ENCODE measurements around the gene CAMTA1.

The CAMTA1 gene

GRCh38 chr1:7543718-7544090, 758.5 kb downstream of the CAMTA1 start:
- no peak overlapping the region for H3K4ac ChIP-seq (ENCODE audit: low read depth, low read length)
- H2BK120ac ChIP-seq (ENCODE audit: insufficient read depth, low read length, poor library complexity) = no peak overlapping the region
- H3K9me3 ChIP-seq (ENCODE audit: insufficient read depth, low read depth, low read length) = no peaks in the 10 kb centered on the region
- H2BK5ac ChIP-seq (ENCODE audit: low read depth, low read length, poor library complexity) = no peak overlapping the region
- no peak overlapping the region for H4K12ac ChIP-seq (ENCODE audit: low read depth, low read length)
- no peak overlapping the region for H2AFZ ChIP-seq (ENCODE audit: insufficient read depth, low read length, poor library complexity)
- no peak overlapping the region for H3K4me2 ChIP-seq (ENCODE audit: low read length)
- H3K18ac ChIP-seq (ENCODE audit: low read length) = no peak overlapping the region
- no peak overlapping the region for H4K8ac ChIP-seq (ENCODE audit: low read depth, low read length)
- no peak overlapping the region for H3K4me3 ChIP-seq (ENCODE audit: low read depth, low read length)
- H3K79me2 ChIP-seq (ENCODE audit: control insufficient read depth, insufficient read depth, low read length, poor library complexity) = no peaks in the 10 kb centered on the region
- H3K79me1 ChIP-seq (ENCODE audit: low read length) = no peaks in the 10 kb centered on the region
- no peak overlapping the region for H3K14ac ChIP-seq (ENCODE audit: low read length)
- H3K27me3 ChIP-seq (ENCODE audit: insufficient read depth, low read length) = no peaks in the 10 kb centered on the region
- peaks cover 0 to 4% of the 10 kb centered on the region in 2 experiments for H3K4me1 ChIP-seq (ENCODE audit: control insufficient read depth in 1 of 2, insufficient read depth in 2 of 2, low read length in 2 of 2)
- no peak overlapping the region for H3K9ac ChIP-seq (ENCODE audit: low read length)
- DNase-seq = no peak
- H3K23ac ChIP-seq (ENCODE audit: low read length) = no peak overlapping the region
- H4K91ac ChIP-seq (ENCODE audit: low read depth, low read length) = no peak overlapping the region
- H2BK12ac ChIP-seq (ENCODE audit: low read length) = no peak overlapping the region
- no peak overlapping the region for H3K27ac ChIP-seq (ENCODE audit: low read depth, low read length)
- no CpG with 5 or more reads among the region's 3 CpGs for WGBS (ENCODE audit: extremely low coverage, insufficient coverage, insufficient read length)
- no peaks in the 10 kb centered on the region for H3K36me3 ChIP-seq (ENCODE audit: control insufficient read depth in 1 of 2, insufficient read depth in 2 of 2, low read length in 2 of 2)
- H2AK5ac ChIP-seq (ENCODE audit: low read length) = no peak overlapping the region

- no peak overlapping the region for H3K9ac ChIP-seq (ENCODE audit: low read length)
- H3K4me1 ChIP-seq (ENCODE audit: control insufficient read depth in 1 of 2, insufficient read depth in 2 of 2, low read length in 2 of 2) = peaks cover 0 to 12% of the 10 kb centered on the region in 2 experiments
- H3K36me3 ChIP-seq (ENCODE audit: control insufficient read depth in 1 of 2, insufficient read depth in 2 of 2, low read length in 2 of 2) = no peaks in the 10 kb centered on the region
- no peak overlapping the region for H3K4me2 ChIP-seq (ENCODE audit: low read length)
- H2BK12ac ChIP-seq (ENCODE audit: low read length) = no peak overlapping the region
- no peak overlapping the region for H3K27ac ChIP-seq (ENCODE audit: low read depth, low read length)
- DNase-seq = peak; percentile 61 to 80
- no peak overlapping the region for H2BK120ac ChIP-seq (ENCODE audit: insufficient read depth, low read length, poor library complexity)
- no peak overlapping the region for H3K14ac ChIP-seq (ENCODE audit: low read length)
- no peak overlapping the region for H3K4me3 ChIP-seq (ENCODE audit: low read depth, low read length)
- H2AK5ac ChIP-seq (ENCODE audit: low read length) = no peak overlapping the region
- WGBS (ENCODE audit: extremely low coverage, insufficient coverage, insufficient read length) = no CpG with 5 or more reads among the region's 10 CpGs
- H3K79me2 ChIP-seq (ENCODE audit: control insufficient read depth, insufficient read depth, low read length, poor library complexity) = no peaks in the 10 kb centered on the region
- no peak overlapping the region for H2AFZ ChIP-seq (ENCODE audit: insufficient read depth, low read length, poor library complexity)
- no peak overlapping the region for H4K91ac ChIP-seq (ENCODE audit: low read depth, low read length)
- H3K27me3 ChIP-seq (ENCODE audit: insufficient read depth, low read length) = no peaks in the 10 kb centered on the region
- no peak overlapping the region for H3K4ac ChIP-seq (ENCODE audit: low read depth, low read length)
- H3K79me1 ChIP-seq (ENCODE audit: low read length) = peaks cover 1% of the 10 kb centered on the region
- no peak overlapping the region for H3K18ac ChIP-seq (ENCODE audit: low read length)
- no peak overlapping the region for H3K23ac ChIP-seq (ENCODE audit: low read length)
- H4K12ac ChIP-seq (ENCODE audit: low read depth, low read length) = no peak overlapping the region
- H4K8ac ChIP-seq (ENCODE audit: low read depth, low read length) = no peak overlapping the region
- peaks cover 7% of the 10 kb centered on the region for H3K9me3 ChIP-seq (ENCODE audit: insufficient read depth, low read depth, low read length)
- no peak overlapping the region for H2BK5ac ChIP-seq (ENCODE audit: low read depth, low read length, poor library complexity)
Measured at GRCh38 chr1:7549277-7550161, 764.3 kb downstream of the CAMTA1 start.

GRCh38 chr1:7550261-7550865, 765.1 kb downstream of the CAMTA1 start:
- no peak for DNase-seq
- Histone ChIP-seq H3K9ac (ENCODE audit: low read length) (no peak overlapping the region), H4K91ac (ENCODE audit: low read depth, low read length) (no peak overlapping the region), H3K27ac (ENCODE audit: low read depth, low read length) (no peak overlapping the region), H4K12ac (ENCODE audit: low read depth, low read length) (no peak overlapping the region), H2BK120ac (ENCODE audit: insufficient read depth, low read length, poor library complexity) (no peak overlapping the region), H3K23ac (ENCODE audit: low read length) (no peak overlapping the region), H3K4me2 (ENCODE audit: low read length) (no peak overlapping the region), H3K79me1 (ENCODE audit: low read length) (peaks cover 1% of the 10 kb centered on the region), H4K8ac (ENCODE audit: low read depth, low read length) (no peak overlapping the region), H2BK5ac (ENCODE audit: low read depth, low read length, poor library complexity) (no peak overlapping the region), H3K27me3 (ENCODE audit: insufficient read depth, low read length) (no peaks in the 10 kb centered on the region), H3K4me3 (ENCODE audit: low read depth, low read length) (no peak overlapping the region), H3K4ac (ENCODE audit: low read depth, low read length) (no peak overlapping the region), H2BK12ac (ENCODE audit: low read length) (no peak overlapping the region), H3K18ac (ENCODE audit: low read length) (no peak overlapping the region), H3K36me3 (ENCODE audit: control insufficient read depth in 1 of 2, insufficient read depth in 2 of 2, low read length in 2 of 2) (no peaks in the 10 kb centered on the region), H2AK5ac (ENCODE audit: low read length) (no peak overlapping the region), H3K4me1 (ENCODE audit: control insufficient read depth in 1 of 2, insufficient read depth in 2 of 2, low read length in 2 of 2) (peaks cover 0 to 12% of the 10 kb centered on the region in 2 experiments), H2AFZ (ENCODE audit: insufficient read depth, low read length, poor library complexity) (no peak overlapping the region), H3K79me2 (ENCODE audit: control insufficient read depth, insufficient read depth, low read length, poor library complexity) (no peaks in the 10 kb centered on the region), H3K14ac (ENCODE audit: low read length) (no peak overlapping the region), H3K9me3 (ENCODE audit: insufficient read depth, low read depth, low read length) (peaks cover 7% of the 10 kb centered on the region)
- WGBS (ENCODE audit: extremely low coverage, insufficient coverage, insufficient read length) = no CpG with 5 or more reads among the region's 8 CpGs

- Histone ChIP-seq H3K79me1 (ENCODE audit: low read length) (peaks cover 1% of the 10 kb centered on the region), H3K9ac (ENCODE audit: low read length) (no peak overlapping the region), H3K4me2 (ENCODE audit: low read length) (no peak overlapping the region), H3K27ac (ENCODE audit: low read depth, low read length) (no peak overlapping the region), H3K4me3 (ENCODE audit: low read depth, low read length) (no peak overlapping the region), H2BK120ac (ENCODE audit: insufficient read depth, low read length, poor library complexity) (no peak overlapping the region), H2BK5ac (ENCODE audit: low read depth, low read length, poor library complexity) (no peak overlapping the region), H2AFZ (ENCODE audit: insufficient read depth, low read length, poor library complexity) (no peak overlapping the region), H4K12ac (ENCODE audit: low read depth, low read length) (no peak overlapping the region), H2AK5ac (ENCODE audit: low read length) (no peak overlapping the region), H3K79me2 (ENCODE audit: control insufficient read depth, insufficient read depth, low read length, poor library complexity) (no peaks in the 10 kb centered on the region), H3K4me1 (ENCODE audit: control insufficient read depth in 1 of 2, insufficient read depth in 2 of 2, low read length in 2 of 2) (peaks cover 0 to 12% of the 10 kb centered on the region in 2 experiments), H4K91ac (ENCODE audit: low read depth, low read length) (no peak overlapping the region), H3K4ac (ENCODE audit: low read depth, low read length) (no peak overlapping the region), H3K18ac (ENCODE audit: low read length) (no peak overlapping the region), H4K8ac (ENCODE audit: low read depth, low read length) (no peak overlapping the region), H3K14ac (ENCODE audit: low read length) (no peak overlapping the region), H3K36me3 (ENCODE audit: control insufficient read depth in 1 of 2, insufficient read depth in 2 of 2, low read length in 2 of 2) (no peaks in the 10 kb centered on the region), H3K23ac (ENCODE audit: low read length) (no peak overlapping the region), H3K27me3 (ENCODE audit: insufficient read depth, low read length) (no peaks in the 10 kb centered on the region), H2BK12ac (ENCODE audit: low read length) (no peak overlapping the region), H3K9me3 (ENCODE audit: insufficient read depth, low read depth, low read length) (peaks cover 7% of the 10 kb centered on the region)
- no peak for DNase-seq
- no CpG with 5 or more reads among the region's 6 CpGs for WGBS (ENCODE audit: extremely low coverage, insufficient coverage, insufficient read length)
Measured at GRCh38 chr1:7550981-7551380, 765.7 kb downstream of the CAMTA1 start.
